GM18498 (cell line): ENCODE data around the gene GAB2.

ENCODE experiments used
- ATAC-seq: cut with Tn5 transposase; IDR thresholded peaks from one replicate; pipeline ENCODE4 v1.9.1; 2021; ENCODE audit warnings: mild to moderate bottlenecking, moderate library complexity; ENCODE audit not compliant: unreplicated experiment

GAB2 gene

GRCh38 chr11:78428266-78428636, 10.6 kb upstream of the GAB2 start:
- ATAC-seq = no peak

- peak; percentile 39 for ATAC-seq
Observed at GRCh38 chr11:78427615-78428265, 10.1 kb upstream of the GAB2 start.

GRCh38 chr11:78426845-78427244, 9.2 kb upstream of the GAB2 start:
- ATAC-seq = no peak

DNA sequence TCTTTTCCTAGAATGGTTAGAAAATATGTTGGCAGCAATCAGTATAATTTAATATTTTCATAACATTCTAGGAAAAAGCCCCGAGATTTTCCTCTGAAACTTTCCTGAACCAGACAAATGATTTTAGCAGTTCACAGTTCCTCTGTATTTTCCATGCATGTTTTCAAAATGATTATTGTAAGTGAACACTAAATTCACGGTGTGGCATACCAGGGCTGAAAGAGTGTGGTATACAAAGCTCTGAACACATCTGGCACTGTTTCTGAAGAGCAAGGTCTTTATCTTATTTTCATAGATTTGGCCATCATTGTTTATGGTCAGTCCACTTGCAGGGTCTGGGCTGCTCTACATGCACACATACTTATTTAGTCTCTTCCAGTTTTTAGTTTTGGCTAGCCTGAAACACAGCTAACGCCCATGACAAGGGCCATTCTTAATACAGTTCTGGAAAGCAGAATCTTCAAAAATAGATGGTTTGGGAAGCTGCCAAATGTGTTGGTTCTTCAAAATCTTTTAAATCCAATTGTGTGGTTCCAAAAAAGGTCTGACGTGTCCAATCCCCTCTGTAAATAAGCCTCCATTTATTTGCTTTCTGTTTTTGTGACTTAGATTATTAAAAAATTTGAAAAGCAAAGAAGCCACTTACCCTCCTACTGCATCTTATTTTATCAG, 7.9 kb upstream of the GAB2 start:
- ATAC-seq = no peak

DNA sequence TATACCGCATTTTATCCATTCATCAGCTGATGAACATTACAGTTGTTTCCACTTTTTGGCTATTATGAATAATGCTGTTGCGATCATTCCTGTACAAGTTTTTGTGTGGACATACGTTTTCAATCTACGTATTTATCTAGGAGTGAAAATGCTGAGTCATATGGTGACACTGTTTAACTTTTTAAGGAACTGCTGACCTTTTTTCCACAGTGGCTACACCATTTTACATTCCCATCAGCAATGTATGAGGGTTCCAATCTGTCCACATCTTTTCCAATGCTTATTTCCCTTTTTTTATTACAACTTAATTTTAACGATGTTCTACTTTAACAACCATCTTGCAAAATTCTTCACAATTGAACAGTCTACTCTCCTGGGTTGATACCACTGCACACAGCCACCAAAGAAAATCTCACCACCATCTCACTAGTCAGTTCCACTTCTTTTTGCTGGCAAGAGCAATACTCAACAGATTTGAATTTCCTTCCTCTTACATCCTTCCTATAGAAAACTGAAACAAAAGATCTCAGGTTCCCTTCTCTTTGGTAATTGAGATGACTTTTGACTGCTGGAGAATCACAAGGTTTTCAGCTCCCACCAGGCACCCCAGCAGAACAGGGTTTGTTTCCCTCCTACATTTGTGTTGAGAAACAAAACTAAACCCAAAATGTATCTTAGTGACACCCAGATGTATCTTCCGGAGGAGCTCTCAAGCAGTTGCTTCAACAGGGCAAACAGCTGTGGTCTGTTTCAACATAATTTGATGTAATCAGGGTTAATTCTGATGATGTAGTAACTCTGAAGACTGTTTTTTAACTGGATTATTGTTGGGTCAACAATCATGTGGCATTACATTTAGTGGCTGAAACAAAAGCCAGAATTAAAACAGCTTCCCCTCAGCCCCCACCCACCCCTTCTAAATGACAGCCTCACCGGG, 7.0 kb upstream of the GAB2 start:
- ATAC-seq = peak; percentile 40

DNA sequence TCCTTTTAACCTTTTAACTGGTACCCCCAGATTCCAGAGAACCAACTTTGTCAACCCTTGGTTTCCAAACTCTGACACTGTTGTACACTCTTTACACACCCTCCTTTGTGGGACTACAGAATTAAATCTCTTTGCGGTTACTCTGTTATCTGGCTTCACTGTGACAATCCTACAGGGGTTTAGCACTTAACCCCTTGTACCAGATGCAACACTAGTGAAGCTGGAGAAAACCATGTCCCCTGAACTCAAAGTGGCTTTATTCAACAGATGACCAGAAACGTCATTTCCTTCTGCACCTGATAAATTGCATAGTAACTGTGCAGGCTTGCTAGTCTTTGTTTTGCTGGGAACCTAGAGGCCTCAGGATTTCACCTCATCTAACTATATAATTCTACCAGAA, 5.6 kb upstream of the GAB2 start:
- no peak for ATAC-seq

- no peak for ATAC-seq
Observed at GRCh38 chr11:78420796-78421209, 3.2 kb upstream of the GAB2 start.

- no peak for ATAC-seq
Observed at GRCh38 chr11:78420255-78420764, 2.7 kb upstream of the GAB2 start.

DNA sequence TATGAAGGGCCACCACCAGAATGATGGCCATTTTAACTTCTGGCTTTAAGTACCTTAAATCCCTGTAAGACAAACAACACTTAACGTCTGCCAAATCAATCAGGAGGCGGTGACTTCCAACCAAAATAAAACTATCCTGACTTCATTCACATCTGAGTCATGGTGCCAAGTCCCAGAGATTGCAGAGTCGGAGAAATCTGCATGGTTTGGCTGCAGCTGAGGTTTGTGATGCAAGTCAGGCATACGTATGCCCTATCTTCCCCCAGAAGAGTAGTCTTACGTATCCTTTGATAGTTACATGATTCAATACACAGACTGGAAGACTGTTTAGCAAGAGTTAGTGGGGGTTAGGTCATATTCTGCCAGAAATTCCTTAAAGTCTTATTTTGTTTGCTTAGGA, 1.7 kb upstream of the GAB2 start:
- ATAC-seq = no peak

- no peak for ATAC-seq
Observed at GRCh38 chr11:78418584-78419211, 1.1 kb upstream of the GAB2 start.

- peak; percentile 72 for ATAC-seq
Observed at GRCh38 chr11:78417888-78418583, 416 bp upstream of the GAB2 start.

DNA sequence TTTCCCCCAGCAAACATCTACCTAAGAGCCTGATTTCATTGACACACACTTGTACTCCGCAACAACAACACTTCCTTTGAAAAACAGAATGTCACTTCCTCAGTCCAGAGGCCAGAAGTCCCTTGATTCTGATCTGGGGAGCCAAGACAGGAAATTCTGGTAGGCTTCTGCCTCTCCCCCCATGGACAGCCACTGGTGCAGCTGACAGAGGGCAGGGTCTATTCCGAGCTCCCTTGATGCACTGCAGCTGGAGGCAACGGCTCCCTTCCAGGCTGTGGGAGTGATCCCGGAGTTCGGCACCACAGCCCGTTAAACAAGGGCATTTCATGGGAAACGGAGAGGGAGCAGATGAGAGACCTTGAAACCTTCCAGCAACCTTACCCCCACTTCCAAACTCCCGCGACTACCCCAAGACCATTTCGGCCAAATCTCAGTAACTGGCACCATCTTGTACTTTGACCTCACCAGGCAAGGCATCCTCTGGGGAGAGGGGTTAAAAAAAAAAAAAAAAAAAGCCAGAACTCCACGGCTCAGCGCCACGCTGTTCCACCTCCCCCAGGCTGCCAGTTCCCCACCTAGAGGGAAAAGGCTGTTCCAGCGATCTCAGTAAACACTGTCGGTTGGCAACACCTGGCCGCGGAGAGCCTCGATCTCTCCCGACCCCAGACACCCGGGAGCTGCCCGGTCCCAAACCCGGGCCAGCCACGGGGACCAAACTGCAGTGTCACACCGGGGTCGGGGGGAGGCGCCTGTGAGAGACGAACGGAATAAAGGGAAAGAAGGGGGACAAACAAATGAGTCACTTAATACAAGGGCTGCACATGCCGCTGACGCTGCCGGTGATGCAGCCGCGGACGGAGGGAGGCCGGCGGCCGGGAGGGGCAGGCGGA, 1.1 kb downstream of the GAB2 start:
- peak; percentile 59 for ATAC-seq

DNA sequence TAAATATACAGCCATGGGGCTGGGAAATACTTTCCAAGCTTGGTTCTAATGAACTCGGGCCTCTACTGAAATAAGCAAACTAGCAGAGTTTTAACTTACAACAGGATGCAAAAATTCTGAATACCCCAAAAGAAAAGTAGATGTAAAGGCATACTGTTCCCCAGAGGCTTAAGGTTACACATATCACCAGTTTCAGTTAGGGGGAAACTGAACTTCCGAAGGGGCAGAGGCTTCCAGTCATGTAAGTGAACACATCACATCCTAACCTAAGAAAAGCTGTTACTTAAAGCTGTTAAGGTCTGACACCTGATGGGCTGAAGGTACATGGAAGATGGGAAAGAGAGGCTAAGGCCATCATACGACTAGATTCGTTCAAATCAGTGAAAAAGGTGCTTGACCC, 2.3 kb downstream of the GAB2 start:
- ATAC-seq = no peak

DNA sequence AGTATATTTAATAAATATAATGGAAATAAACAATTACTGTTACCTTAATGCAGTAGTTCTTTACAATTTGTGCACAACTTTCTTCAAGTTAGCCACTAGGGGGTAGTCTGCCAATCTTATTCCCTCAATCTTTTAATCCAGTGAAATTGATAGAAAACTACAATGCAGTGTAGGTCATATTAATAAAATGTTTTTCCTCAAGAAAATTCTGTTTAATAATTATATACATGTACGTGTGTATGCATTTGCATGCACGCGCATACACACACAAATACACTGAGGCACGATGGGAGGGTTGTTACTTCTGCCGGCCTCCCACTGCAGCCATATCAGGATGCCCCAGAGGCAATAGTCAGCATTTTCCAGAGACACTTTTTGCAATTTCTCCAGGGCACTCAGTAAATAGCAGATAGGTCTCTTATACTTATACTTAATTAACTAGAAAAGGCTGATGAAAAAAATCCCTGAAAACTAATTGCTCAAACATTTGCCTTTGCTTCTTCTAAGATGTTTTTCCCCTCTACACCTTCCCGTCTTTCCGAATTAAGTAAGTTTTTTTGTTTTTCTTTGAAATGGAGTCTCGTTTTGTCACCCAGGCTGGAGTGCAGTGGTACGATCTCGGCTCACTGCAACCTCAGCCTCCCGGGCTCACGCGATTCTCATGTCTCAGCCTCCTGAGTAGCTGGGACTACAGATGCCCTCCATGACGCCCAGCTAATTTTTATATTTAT, 3.1 kb downstream of the GAB2 start:
- ATAC-seq = no peak

- ATAC-seq = no peak
Observed at GRCh38 chr11:78408619-78409018, 9.0 kb downstream of the GAB2 start.

- no peak for ATAC-seq
Observed at GRCh38 chr11:78406568-78407196, 10.9 kb downstream of the GAB2 start.

- no peak for ATAC-seq
Observed at GRCh38 chr11:78405805-78406204, 11.8 kb downstream of the GAB2 start.

DNA sequence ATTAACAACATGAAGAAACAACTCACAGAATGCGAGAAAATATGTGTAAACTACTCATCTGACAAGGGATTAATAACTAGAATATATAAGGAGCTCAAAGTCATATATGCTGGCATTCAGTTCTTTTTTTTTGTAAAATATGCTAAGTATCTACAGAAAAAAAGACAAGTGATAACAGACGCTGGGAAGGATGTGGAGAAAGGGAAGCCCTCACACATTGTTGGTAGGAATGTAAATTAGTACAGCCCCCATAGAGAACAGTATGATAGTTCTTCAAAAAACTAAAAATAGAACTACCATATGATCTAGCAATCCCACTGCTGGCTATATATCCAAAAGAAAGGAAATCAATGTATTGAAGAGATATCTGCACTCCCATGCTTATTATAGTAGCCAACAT, 13.8 kb downstream of the GAB2 start:
- ATAC-seq = no peak
